ENCODE data around the gene ALKBH1.

- TF ChIP-seq CTCF (IDR thresholded peaks at IDR 0.05), result peak in 1 of 6 experiments; percentile 14
- no peak for TF ChIP-seq POLR2A (IDR thresholded peaks at IDR 0.05)
These were observed 484 bp downstream of the ALKBH1 start for GRCh38 chr14:77707355-77707723.
